Calu3 (cell line): ENCODE results near the gene GPR75. TPM values are rescaled to one million over a fixed set of nuclear protein-coding genes. Genes with fewer than 3 reads are reported as not detected.
"Not testable (repeated sequence)": the region's sequence is repeated elsewhere in the genome, so short reads cannot be mapped to it uniquely, and the experiment has no call there.

Experiments
- BruUV-seq: library from RNA; stranded (reverse); fragments of 400-500 nt; replicated peaks from 2 replicates; lab custom pipeline; 2021; lab: Mats Ljungman, UMichigan
- CTCF ChIA-PET: fragments of 300-600 bp; sonication (Branson Sonifier 250); formaldehyde crosslinking; loops from one replicate; lab custom pipeline; 2022; ENCODE audit warnings: antibody characterized with exemption; lab: Charles Lee
- DNase-seq: peaks from one replicate; pipeline ENCODE4 v3.0.0; 2022
- H3K27ac Mint-ChIP-seq: one replicate; pipeline ENCODE4 v1.8.0; 2022; ENCODE audit warnings: mixed read lengths; ENCODE audit not compliant: unreplicated experiment
- H3K27me3 Mint-ChIP-seq: one replicate; pipeline ENCODE4 v1.8.0; 2022; ENCODE audit warnings: mixed read lengths; ENCODE audit not compliant: unreplicated experiment
- H3K36me3 Mint-ChIP-seq: one replicate; pipeline ENCODE4 v1.8.0; 2022; ENCODE audit warnings: mild to moderate bottlenecking, moderate library complexity, mixed read lengths; ENCODE audit not compliant: insufficient read depth, unreplicated experiment
- H3K4me1 Mint-ChIP-seq: one replicate; pipeline ENCODE4 v1.8.0; 2022; ENCODE audit warnings: mild to moderate bottlenecking, low read depth, mixed read lengths; ENCODE audit not compliant: unreplicated experiment
- H3K4me3 Mint-ChIP-seq: one replicate; pipeline ENCODE4 v1.8.0; 2022; ENCODE audit warnings: mild to moderate bottlenecking, low read depth, moderate library complexity, mixed read lengths; ENCODE audit not compliant: unreplicated experiment
- H3K9me3 Mint-ChIP-seq: one replicate; pipeline ENCODE4 v1.8.0; 2022; ENCODE audit warnings: low read depth, mixed read lengths; ENCODE audit not compliant: unreplicated experiment
- CTCF ChIP-seq: fragments of 200-600 bp; IDR thresholded peaks from one replicate; pipeline ENCODE4 v1.8.0; 2022; ENCODE audit warnings: antibody characterized with exemption; ENCODE audit not compliant: unreplicated experiment
- intact Hi-C: fragments of 100-400 bp; cut with micrococcal nuclease; formaldehyde crosslinking; loops from one replicate; pipeline ENCODE4 v1.10.0; 2022; ENCODE audit not compliant: unreplicated experiment
- total RNA-seq: library from RNA; stranded (reverse); gene quantifications from 2 replicates; pipeline ENCODE4 v1.2.3, GENCODE V29; 2022

GPR75 gene
- total RNA-seq, 1 experiment from 2014 or later, result 7.5 TPM

GRCh38 chr2:53826030-53826410, 33.7 kb downstream of the GPR75 start:
- Mint-ChIP-seq H3K36me3 (no peaks in the 10 kb centered on the region), H3K27ac (no peak overlapping the region), H3K4me3 (no peak overlapping the region), H3K9me3 (no peaks in the 10 kb centered on the region), H3K4me1 (no peaks in the 10 kb centered on the region), H3K27me3 (no peaks in the 10 kb centered on the region)
- no TSS peak for BruUV-seq
- intact Hi-C loops, result no loop called here
- CTCF ChIA-PET, result no interaction called here
- no peak for TF ChIP-seq CTCF
- DNase-seq, result no peak

GRCh38 chr2:53823639-53824038, 36.1 kb downstream of the GPR75 start:
- H3K4me1 Mint-ChIP-seq, H3K9me3 Mint-ChIP-seq, DNase-seq, H3K4me3 Mint-ChIP-seq, H3K36me3 Mint-ChIP-seq, BruUV-seq, intact Hi-C loops, H3K27me3 Mint-ChIP-seq, H3K27ac Mint-ChIP-seq, CTCF ChIA-PET: not testable (repeated sequence)

- no TSS peak for BruUV-seq
- H3K4me3 Mint-ChIP-seq, result no peak overlapping the region
- CTCF ChIA-PET, result no interaction called here
- no peaks in the 10 kb centered on the region for H3K4me1 Mint-ChIP-seq
- intact Hi-C loops, result no loop called here
- H3K36me3 Mint-ChIP-seq, result peaks cover 7% of the 10 kb centered on the region
- H3K27ac Mint-ChIP-seq, result no peak overlapping the region
- no peak for TF ChIP-seq CTCF
- no peaks in the 10 kb centered on the region for H3K9me3 Mint-ChIP-seq
- no peaks in the 10 kb centered on the region for H3K27me3 Mint-ChIP-seq
- DNase-seq, result no peak
Measured at GRCh38 chr2:53821810-53822209, 38.0 kb downstream of the GPR75 start.

- H3K4me3 Mint-ChIP-seq, result no peak overlapping the region
- TF ChIP-seq CTCF, result no peak
- H3K4me1 Mint-ChIP-seq, result no peaks in the 10 kb centered on the region
- intact Hi-C loops, result no loop called here
- no peaks in the 10 kb centered on the region for H3K27me3 Mint-ChIP-seq
- CTCF ChIA-PET, result interaction anchor here (0.5 to 0.7 kb wide), 2 partner anchors 31 to 509 kb away, joined by 3 to 4 read pairs; no protein-coding TSS in a partner anchor
- H3K27ac Mint-ChIP-seq, result no peak overlapping the region
- BruUV-seq, result no TSS peak
- no peak for DNase-seq
- H3K9me3 Mint-ChIP-seq, result no peaks in the 10 kb centered on the region
- peaks cover 12% of the 10 kb centered on the region for H3K36me3 Mint-ChIP-seq
Measured at GRCh38 chr2:53820711-53821110, 39.1 kb downstream of the GPR75 start.

- BruUV-seq, result no TSS peak
- CTCF ChIA-PET, result interaction anchor here (0.5 to 0.7 kb wide), 2 partner anchors 342 to 508 kb away, joined by 4 read pairs; no protein-coding TSS in a partner anchor
- no peaks in the 10 kb centered on the region for H3K4me1 Mint-ChIP-seq
- H3K36me3 Mint-ChIP-seq, result peaks cover 18% of the 10 kb centered on the region
- no peak for TF ChIP-seq CTCF
- H3K27ac Mint-ChIP-seq, result no peak overlapping the region
- H3K27me3 Mint-ChIP-seq, result no peaks in the 10 kb centered on the region
- DNase-seq, result no peak
- intact Hi-C loops, result no loop called here
- no peak overlapping the region for H3K4me3 Mint-ChIP-seq
- H3K9me3 Mint-ChIP-seq, result no peaks in the 10 kb centered on the region
Measured at GRCh38 chr2:53820048-53820447, 39.7 kb downstream of the GPR75 start.
